ENCODE data around the gene PRKAR1B.

Gene PRKAR1B

DNA sequence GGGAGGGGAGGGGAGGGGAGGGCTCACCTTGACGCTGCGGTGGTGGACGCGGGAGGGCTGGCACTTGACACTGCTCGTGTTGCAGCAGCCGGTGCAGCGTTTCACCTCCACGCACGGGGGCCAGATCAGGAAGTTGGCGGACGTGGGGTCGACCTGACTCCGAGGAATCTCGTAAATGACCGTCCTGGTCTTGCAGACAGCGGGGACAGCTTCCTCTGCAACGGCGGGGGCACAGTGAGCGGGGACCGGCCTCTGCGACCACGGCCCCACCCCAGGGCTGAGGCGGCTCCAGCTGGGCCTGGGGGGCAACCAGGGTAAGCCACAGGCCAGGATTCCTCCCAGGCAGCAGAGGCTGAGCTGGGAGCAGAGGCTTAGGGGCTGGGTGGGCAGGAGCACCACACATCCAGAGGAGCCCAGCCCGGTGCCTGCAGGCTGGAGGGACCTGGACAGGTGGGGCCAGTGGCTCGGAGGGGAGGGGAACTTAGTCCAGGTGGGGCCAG, 216.2 kb downstream of the PRKAR1B start:
- DNase-seq (ENCODE audit: low read depth, low spot score): no peak

GRCh38 chr7:510131-510481, 217.0 kb downstream of the PRKAR1B start:
- DNase-seq (ENCODE audit: low read depth, low spot score): no peak

GRCh38 chr7:509426-510130, 217.5 kb downstream of the PRKAR1B start:
- no peak for DNase-seq (ENCODE audit: low read depth, low spot score)

DNA sequence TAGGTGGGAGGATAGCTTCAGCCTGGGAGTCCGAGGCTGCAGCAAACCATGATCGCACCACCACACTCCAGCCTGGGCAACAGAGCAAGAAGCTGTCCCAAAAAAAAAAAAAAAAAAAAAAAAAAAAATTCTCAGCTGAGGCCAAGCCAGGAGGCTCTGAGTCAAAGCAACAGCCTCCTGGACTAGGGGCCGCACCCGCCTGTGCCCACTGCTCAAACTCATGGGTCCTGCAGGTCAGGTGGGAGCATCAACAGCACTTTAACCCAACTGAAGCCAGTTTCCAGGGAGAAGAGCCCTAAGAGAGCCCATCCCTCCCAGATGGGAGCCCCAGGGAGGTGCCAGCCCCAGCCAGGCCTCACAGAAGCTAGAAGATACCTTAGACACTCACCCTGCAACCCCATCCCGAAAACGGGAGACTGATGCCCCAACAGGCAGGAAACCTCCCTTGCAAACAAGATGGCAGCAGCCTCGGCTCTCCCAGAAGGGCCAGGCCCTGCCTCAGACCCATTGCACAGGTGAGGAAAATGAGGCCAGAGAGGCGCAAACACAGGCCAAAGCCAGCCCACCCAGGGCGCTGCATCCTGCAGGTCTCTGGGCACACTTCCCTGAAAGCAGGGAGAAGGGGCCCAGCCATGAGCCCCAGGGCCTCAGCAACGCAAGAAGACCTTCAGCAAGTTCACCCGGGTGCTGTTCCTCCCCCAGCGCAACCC, 218.5 kb downstream of the PRKAR1B start:
- DNase-seq (ENCODE audit: low read depth, low spot score): no peak

GRCh38 chr7:507623-508300, 219.3 kb downstream of the PRKAR1B start:
- no peak for DNase-seq (ENCODE audit: low read depth, low spot score)

- no peak for DNase-seq (ENCODE audit: low read depth, low spot score)
These were observed 220.0 kb downstream of the PRKAR1B start for GRCh38 chr7:506921-507622.

DNA sequence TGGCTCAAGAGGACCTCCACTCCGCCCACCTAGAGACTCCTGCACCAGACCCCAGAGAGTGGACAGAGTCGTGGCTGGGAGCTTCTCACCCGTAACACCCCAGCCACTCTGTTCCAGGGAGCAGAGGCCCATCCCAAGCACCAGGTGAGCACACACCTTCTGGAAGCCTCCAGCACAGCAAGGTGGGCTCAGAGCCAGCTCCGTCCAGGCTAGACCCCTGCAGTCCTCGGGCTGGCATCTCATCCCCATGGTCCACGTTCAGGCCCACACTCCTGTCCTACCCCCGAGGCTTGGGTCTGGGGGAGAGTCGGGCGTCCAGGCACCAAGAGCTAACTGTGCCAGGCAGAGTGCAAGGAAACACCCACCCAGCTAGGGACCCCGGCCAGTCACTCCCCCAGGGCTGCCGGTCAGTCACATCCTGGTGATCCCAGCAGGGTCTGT, 220.7 kb downstream of the PRKAR1B start:
- no peak for DNase-seq (ENCODE audit: low read depth, low spot score)

- DNase-seq (ENCODE audit: low read depth, low spot score): no peak
These were observed 221.9 kb downstream of the PRKAR1B start for GRCh38 chr7:505171-505570.

- DNase-seq (ENCODE audit: low read depth, low spot score): no peak
These were observed 222.6 kb downstream of the PRKAR1B start for GRCh38 chr7:504221-505111.

DNA sequence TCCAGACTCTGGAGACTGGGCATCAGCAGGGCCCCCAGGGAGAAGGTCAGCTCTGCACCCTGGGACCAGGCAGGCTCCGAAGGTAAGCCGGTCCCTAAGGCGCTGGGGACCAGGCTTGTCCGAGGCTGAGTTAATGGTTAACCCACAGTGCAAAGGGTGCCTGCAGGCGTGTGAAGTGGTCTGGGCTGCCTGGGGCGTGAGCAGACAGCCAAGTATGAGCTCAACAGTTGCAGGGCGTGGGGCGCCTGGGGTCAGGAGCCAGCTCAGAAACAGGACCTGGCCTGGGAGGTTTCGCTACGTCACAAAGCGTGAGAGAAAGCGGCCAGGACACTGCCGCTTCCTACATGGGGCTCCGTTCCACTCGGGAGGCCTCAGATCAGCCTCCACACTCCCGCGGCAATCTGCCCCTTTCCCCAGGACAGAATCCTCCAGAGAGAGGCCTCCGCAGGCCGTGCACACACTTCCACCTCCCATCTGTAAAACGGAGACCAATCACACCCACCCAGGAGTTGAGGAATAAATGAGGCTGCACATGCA, 223.4 kb downstream of the PRKAR1B start:
- DNase-seq (ENCODE audit: low read depth, low spot score): no peak

GRCh38 chr7:502296-502695, 224.8 kb downstream of the PRKAR1B start:
- no peak for DNase-seq (ENCODE audit: low read depth, low spot score)

DNA sequence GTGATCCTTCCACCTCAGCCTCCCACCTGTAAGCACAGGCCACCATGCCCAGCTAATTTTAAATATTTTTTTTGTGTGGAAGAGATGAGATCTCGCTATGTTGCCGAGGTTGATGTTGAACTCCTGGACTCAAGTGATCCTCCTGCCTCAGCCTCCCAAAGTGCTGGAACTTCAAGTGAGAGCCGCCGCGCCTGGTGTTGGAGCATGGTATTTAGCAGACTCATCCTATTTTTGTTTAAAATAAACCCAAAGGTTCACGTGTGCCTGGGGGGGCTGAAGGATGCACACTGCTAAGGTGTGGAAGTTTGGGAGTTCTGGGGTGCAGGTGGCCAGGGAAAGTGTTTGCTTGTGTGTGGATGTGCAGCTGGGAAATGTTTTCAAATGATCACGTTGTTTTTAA, 225.6 kb downstream of the PRKAR1B start:
- DNase-seq (ENCODE audit: low read depth, low spot score): no peak

DNA sequence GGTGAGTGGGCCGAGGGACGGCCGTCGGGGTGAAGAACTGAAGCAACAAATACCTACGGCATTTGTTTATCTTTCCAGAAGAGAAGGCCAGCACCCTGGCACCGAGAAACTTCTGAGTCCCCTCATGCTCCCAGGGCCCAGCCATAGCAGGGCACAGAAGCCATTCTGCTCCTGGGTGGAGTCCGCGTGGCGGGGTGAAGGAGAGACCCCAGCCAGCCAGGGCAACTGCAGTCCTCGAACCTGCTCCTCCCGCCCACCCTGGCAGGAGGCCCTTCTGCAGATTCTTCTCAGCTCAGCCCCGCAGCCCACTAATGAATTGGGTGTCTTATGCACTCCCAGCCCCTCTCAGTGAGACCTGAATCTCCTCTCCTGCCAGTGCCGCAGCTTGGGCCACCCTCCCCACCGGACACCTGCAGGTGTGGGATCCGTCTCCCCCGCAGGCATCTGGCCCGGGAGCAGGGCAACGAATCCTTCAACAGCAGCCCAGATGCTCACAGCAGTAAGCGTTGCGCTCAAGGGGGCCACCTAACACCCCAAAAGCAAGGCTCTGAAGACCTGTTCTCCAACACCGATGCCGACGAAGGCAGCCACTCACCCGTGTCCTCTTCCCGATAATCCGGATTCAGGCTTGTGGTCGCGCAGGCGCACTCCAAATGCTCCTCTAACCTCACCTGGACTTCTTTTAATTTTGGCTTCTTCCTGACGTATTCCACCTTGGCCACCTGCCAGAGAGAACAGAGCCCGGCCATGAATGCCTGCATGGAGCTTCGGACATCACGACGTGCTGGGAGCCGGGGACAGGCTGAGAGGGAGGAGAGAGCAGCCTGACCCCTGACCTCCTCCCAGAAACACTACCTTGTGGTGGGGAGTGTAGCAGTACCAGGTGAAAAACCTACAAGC, 226.3 kb downstream of the PRKAR1B start:
- DNase-seq (ENCODE audit: low read depth, low spot score): no peak

DNA sequence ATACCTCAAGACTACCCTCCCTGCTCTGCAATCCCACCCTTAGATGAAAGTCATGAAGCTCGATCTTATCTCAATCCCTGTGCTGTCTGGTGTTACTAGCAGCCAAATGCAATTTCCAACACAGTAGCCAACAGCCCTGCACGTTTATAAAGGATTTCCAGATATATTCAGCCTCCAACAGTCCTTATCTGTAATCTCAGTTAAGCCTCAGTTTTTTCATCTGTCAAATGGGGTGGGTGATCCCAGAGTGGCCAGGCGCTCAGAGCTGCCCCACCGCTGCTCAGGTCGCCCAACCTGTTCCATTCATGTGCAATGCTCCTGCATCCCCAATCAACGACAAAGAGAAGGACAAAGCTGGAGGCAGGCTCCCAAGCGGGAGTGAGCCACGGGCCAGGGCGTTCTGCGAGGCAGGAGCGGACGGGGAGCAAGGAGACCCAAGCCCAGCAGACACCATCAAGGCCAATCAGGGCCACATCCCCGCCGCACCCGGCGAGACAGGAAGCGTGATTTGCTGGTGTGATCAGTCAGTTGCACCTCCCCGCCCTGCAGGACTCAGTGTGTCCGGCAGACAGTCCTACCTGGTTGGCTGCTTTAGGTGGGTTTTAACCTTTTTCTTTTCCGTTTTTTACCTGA, 227.1 kb downstream of the PRKAR1B start:
- DNase-seq (ENCODE audit: low read depth, low spot score): no peak

All from activated naive CD8-positive, alpha-beta T cell treated with anti-CD3 and anti-CD28 coated beads, Interleukin-2, amount 50 U/mL, for 16 hours (primary cell).